SK-N-SH treated with all-trans-retinoic acid at 6 μM for 48 hours (cell line): Measurements from ENCODE around the gene MYOCOS.

ENCODE experiments used
- BACH2 ChIP-seq: fragments of 250-450 bp; sonication (Bioruptor Pico); IDR thresholded peaks from 2 replicates; pipeline ENCODE4 v1.9.0; 2021; ENCODE audit warnings: mild to moderate bottlenecking, borderline replicate concordance
- CREB5 ChIP-seq: fragments of 250-450 bp; sonication (Bioruptor Pico); IDR thresholded peaks from 2 replicates; pipeline ENCODE4 v1.5.1; 2020; ENCODE audit warnings: low read depth, mild to moderate bottlenecking, moderate library complexity
- GLIS3 ChIP-seq: fragments of 250-450 bp; sonication (Bioruptor Pico); IDR thresholded peaks from 2 replicates; pipeline ENCODE4 v1.5.0; 2020; ENCODE audit warnings: mild to moderate bottlenecking, moderate library complexity
- ZC3H10 ChIP-seq: fragments of 250-450 bp; sonication (Bioruptor Pico); IDR thresholded peaks from 2 replicates; pipeline ENCODE4 v1.5.1; 2021; ENCODE audit warnings: mild to moderate bottlenecking, moderate library complexity
- ZFP3 ChIP-seq: fragments of 250-450 bp; sonication (Bioruptor Pico); IDR thresholded peaks from 2 replicates; pipeline ENCODE4 v1.5.0; 2020; ENCODE audit warnings: mild to moderate bottlenecking, moderate library complexity
- ZNF565 ChIP-seq: fragments of 450-650 bp; formaldehyde crosslinking; conservative IDR thresholded peaks from 2 replicates; pipeline ENCODE4 v1.5.0; 2020; ENCODE audit warnings: low read depth, mild to moderate bottlenecking, moderate library complexity
- TF ChIP-seq, protein P1 (sequence below): fragments of 250-450 bp; sonication (Bioruptor Pico); IDR thresholded peaks from 2 replicates; pipeline ENCODE4 v1.8.0; 2020; ENCODE audit warnings: mild to moderate bottlenecking, moderate library complexity, borderline replicate concordance

GRCh38 chr1:171600862-171601261, 21.2 kb upstream of the MYOCOS start:
- TF ChIP-seq, protein P1, sequence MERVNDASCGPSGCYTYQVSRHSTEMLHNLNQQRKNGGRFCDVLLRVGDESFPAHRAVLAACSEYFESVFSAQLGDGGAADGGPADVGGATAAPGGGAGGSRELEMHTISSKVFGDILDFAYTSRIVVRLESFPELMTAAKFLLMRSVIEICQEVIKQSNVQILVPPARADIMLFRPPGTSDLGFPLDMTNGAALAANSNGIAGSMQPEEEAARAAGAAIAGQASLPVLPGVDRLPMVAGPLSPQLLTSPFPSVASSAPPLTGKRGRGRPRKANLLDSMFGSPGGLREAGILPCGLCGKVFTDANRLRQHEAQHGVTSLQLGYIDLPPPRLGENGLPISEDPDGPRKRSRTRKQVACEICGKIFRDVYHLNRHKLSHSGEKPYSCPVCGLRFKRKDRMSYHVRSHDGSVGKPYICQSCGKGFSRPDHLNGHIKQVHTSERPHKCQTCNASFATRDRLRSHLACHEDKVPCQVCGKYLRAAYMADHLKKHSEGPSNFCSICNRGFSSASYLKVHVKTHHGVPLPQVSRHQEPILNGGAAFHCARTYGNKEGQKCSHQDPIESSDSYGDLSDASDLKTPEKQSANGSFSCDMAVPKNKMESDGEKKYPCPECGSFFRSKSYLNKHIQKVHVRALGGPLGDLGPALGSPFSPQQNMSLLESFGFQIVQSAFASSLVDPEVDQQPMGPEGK = no peak
- TF ChIP-seq CREB5 (CRISPR knock-in tag) (no peak), BACH2 (CRISPR knock-in tag) (no peak), ZC3H10 (CRISPR knock-in tag) (no peak), ZFP3 (CRISPR knock-in tag) (no peak), GLIS3 (no peak), ZNF565 (CRISPR knock-in tag) (no peak)
